SK-N-MC (cell line): ENCODE data around the gene ZNF536.

Experiments
- DNase-seq: peaks from one replicate; pipeline ENCODE4 v3.0.0-alpha.2; 2011; ENCODE audit warnings: low read depth, low spot score
- H3K27ac ChIP-seq: fragments of 200-600 bp; sonication (generic); 2 replicates; pipeline ENCODE4 v1.5.1; 2016; ENCODE audit warnings: mixed run types
- H3K36me3 ChIP-seq: fragments of 200-600 bp; sonication (generic); 2 replicates; pipeline ENCODE4 v1.6.1; 2017; ENCODE audit warnings: antibody characterized with exemption, low read length, mixed read lengths; ENCODE audit not compliant: insufficient read depth
- H3K4me3 ChIP-seq: fragments of 200-600 bp; sonication (generic); 2 replicates; pipeline ENCODE4 v1.5.1; 2016
- H3K9ac ChIP-seq: fragments of 200-600 bp; sonication (generic); 2 replicates; pipeline ENCODE4 v1.8.0; 2017; ENCODE audit warnings: mixed run types, mixed read lengths; ENCODE audit not compliant: insufficient read length
- H3K9me3 ChIP-seq: fragments of 200-600 bp; sonication (generic); 2 replicates; pipeline ENCODE4 v1.6.1; 2017; ENCODE audit warnings: low read depth, mild to moderate bottlenecking, antibody characterized with exemption, low read length, moderate library complexity, mixed read lengths
- EZH2 ChIP-seq: fragments of 200-600 bp; sonication (generic); IDR thresholded peaks from one replicate; pipeline ENCODE4 v1.6.1; 2017; ENCODE audit warnings: antibody characterized with exemption
- FOXP2 ChIP-seq: optimal IDR thresholded peaks from 2 replicates; pipeline ENCODE3; 2011; ENCODE audit warnings: mild to moderate bottlenecking, moderate library complexity; ENCODE audit not compliant: insufficient read depth; ENCODE audit errors: extremely low read length, control extremely low read depth
- POLR2AphosphoS5 ChIP-seq: IDR thresholded peaks from 2 replicates; pipeline ENCODE4 v1.6.1; 2012; ENCODE audit warnings: mild to moderate bottlenecking, low read depth, low read length, borderline replicate concordance

ZNF536 gene

DNA sequence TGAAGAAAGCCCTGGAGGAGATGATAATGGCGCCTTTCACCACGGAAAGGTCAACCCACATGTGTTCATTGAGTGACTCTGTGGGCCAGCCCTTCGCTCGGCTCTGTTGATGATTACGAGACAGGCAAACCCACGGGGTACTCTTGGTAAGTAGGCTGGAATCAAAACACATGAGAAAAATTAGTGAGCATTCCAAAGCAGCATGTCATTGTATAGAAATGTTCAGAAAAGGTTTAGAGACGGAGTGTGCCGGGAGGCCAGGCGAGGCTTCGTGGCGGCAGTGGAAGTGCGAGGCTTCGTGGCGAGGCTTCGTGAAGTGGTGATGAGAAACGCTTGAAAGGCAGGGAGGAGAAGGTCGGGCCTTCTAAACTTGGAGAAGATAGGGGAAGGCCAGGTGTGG, 144.3 kb downstream of the ZNF536 start:
- no peak overlapping the region for H3K9ac ChIP-seq
- H3K9me3 ChIP-seq, result no peaks in the 10 kb centered on the region
- no peak overlapping the region for H3K27ac ChIP-seq
- TF ChIP-seq FOXP2 (no peak), POLR2AphosphoS5 (no peak), EZH2 (no peak)
- no peaks in the 10 kb centered on the region for H3K36me3 ChIP-seq
- DNase-seq, result no peak
- no peak overlapping the region for H3K4me3 ChIP-seq

DNA sequence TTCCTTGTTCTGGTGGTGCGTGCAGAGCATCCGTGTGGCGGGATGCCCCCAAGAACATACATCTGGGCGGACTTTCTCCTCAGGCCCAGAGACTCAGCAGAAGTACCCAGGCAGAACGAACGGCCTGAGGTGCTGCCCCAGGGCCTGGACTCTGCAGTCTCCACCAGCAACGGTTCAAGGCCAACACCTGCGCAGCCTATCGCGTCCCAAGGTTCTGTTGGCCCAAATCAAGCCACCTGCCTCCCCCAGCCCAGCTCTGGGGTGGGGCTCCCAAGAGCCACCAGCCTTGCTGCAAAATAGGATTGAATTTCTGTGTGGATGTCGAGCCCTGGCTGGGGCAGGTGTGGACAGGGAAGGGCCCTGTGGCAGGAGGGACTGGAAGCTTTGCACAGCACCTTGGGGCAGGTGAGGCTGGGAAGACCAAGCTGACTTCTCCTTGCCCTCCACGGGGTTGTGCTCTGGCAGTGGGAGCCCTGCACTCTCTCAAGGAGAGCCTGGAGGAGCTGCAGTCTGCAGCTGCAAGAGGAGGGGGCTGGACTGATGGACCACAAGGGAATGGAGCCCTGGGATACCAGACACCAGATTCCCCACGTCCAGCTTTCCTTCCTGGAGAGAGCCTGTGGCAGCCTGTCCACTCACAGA, 146.9 kb downstream of the ZNF536 start:
- H3K9me3 ChIP-seq, result no peaks in the 10 kb centered on the region
- DNase-seq, result no peak
- H3K9ac ChIP-seq, result no peak overlapping the region
- no peak overlapping the region for H3K27ac ChIP-seq
- H3K36me3 ChIP-seq, result no peaks in the 10 kb centered on the region
- no peak overlapping the region for H3K4me3 ChIP-seq
- TF ChIP-seq POLR2AphosphoS5 (no peak), FOXP2 (no peak), EZH2 (no peak)

DNA sequence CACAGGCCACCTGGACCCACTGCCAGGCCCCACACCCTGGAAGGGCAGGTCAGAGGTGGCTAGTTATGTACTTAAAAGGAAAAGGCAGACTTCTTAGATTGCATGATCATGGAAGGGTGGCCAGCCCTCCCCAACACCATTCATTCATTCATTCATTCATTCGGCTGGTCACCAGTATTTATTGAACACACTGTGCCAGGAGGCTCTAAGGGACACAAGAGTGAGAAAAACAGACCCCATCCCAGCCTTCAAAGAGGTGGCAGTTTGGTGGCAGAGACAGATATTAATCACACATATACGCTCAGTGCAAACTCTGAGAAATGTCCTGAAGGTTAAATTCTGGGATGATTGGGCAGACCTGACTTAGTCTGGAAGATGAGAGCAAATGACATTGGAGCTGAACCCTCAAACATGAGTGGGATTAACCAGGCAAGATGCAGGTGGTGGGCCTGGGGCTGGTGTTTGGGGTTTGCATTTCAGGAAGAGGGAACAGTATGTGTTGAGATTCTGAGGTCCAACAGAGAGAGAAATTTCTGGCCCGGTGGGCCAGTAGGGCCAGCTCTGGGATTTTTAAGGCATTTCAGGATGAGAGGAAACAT, 147.5 kb downstream of the ZNF536 start:
- Histone ChIP-seq H3K9me3 (no peaks in the 10 kb centered on the region), H3K27ac (no peak overlapping the region), H3K36me3 (no peaks in the 10 kb centered on the region), H3K4me3 (no peak overlapping the region), H3K9ac (no peak overlapping the region)
- no peak for DNase-seq
- TF ChIP-seq FOXP2 (no peak), POLR2AphosphoS5 (no peak)

DNA sequence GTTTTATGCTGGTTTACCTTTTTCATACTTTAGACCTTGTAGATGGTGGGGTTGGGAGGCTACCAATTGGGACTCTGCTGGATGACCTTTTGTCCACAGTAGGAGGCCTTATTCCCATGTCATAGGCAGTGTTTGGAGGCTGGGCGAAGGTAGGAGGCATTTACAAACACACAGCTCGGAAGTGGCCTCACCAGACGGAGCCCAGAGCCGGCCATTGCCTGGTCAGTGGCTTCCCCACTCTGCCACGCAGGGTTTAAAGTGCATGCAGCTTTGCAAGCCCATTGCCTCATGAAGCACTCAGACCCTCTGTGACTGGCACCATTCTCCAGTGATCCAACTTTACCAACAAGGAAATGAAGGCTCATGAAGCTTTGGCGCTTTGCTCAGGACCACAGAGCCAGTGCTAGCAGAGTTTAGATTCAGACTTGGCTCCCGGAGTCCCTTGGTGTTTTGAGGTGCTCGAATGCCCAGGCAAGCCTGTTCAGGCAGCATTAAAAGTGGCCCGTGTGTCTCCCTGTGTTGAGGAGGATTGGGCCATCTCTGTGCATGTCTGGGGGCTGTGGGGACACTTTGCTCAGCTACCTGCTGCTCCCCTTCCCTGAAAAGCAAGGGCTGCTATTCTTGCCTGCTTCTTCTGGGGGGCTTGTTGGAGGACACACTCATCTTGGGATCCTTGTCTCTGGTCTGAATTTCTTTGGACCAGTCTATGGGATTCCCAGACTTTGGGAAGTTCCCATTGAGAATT, 148.7 kb downstream of the ZNF536 start:
- Histone ChIP-seq H3K36me3 (no peaks in the 10 kb centered on the region), H3K4me3 (no peak overlapping the region), H3K9me3 (no peaks in the 10 kb centered on the region), H3K27ac (no peak overlapping the region), H3K9ac (no peak overlapping the region)
- TF ChIP-seq FOXP2, result no peak
- TF ChIP-seq POLR2AphosphoS5, result no peak
- TF ChIP-seq EZH2, result no peak
- DNase-seq, result no peak

DNA sequence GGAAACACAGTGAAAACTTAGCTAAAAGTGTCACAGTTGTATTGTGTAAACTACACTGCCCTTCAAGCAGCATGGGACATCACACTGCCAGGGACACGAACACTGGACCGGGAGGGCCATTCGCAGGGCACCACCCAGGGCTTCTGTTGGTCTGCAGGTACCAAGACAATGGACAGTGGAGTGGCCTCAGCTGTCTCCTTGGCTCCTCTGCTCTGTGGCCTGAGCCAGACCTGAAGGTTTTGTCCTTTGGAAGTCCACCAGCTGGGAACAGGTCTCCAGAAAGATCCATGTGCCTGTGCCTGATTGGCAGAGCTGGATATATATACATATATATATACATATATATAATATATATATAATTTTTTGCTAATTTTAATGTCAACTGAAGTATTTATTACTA, 149.8 kb downstream of the ZNF536 start:
- H3K4me3 ChIP-seq, result no peak overlapping the region
- DNase-seq, result no peak
- no peak overlapping the region for H3K27ac ChIP-seq
- no peak overlapping the region for H3K9ac ChIP-seq
- TF ChIP-seq EZH2 (no peak), FOXP2 (no peak), POLR2AphosphoS5 (no peak)
- no peaks in the 10 kb centered on the region for H3K9me3 ChIP-seq
- H3K36me3 ChIP-seq, result no peaks in the 10 kb centered on the region

DNA sequence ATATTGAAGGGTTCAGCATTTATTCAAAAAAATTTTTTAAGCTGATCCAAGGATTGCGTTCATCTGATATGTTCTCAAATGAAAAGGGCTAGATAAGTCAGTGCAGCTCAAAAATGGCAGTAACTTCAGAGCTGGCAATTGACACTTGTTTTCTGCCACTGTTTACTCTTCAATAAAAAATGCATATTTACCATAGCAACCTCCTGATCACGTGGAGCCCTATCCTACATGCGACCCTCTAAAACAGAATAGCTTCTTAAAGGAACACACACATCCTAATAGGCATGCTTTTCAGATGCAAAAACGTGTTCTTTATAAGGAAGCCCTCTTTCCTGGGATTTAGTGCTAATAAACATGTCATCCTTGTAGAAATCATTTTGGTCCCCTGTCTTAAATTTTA, 150.2 kb downstream of the ZNF536 start:
- DNase-seq, result no peak
- no peaks in the 10 kb centered on the region for H3K36me3 ChIP-seq
- H3K27ac ChIP-seq, result no peak overlapping the region
- no peaks in the 10 kb centered on the region for H3K9me3 ChIP-seq
- TF ChIP-seq POLR2AphosphoS5, result no peak
- no peak for TF ChIP-seq FOXP2
- no peak for TF ChIP-seq EZH2
- H3K4me3 ChIP-seq, result no peak overlapping the region
- H3K9ac ChIP-seq, result no peak overlapping the region

DNA sequence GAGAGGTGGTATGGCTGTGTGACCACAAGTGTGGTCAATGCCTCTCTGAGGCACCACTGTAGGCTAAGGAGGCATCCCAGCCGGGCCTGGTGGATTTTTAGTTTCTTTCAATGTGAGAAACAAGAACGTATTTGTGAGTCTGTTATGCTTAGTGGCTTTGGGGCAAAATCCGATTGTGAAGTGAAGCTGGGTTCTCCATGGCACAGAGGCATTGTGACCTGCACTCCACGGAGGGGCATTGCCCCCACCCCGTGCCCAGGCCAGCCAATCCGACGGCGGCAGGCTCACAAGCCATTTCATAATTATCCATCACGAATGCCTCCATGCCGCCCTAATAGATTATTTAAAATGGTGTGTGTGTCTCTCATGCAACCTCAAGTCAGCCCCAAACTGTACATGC, 151.6 kb downstream of the ZNF536 start:
- no peak overlapping the region for H3K9ac ChIP-seq
- no peak overlapping the region for H3K27ac ChIP-seq
- no peaks in the 10 kb centered on the region for H3K36me3 ChIP-seq
- no peak overlapping the region for H3K4me3 ChIP-seq
- DNase-seq, result no peak
- H3K9me3 ChIP-seq, result no peaks in the 10 kb centered on the region
- TF ChIP-seq FOXP2, result no peak
- TF ChIP-seq EZH2, result no peak
- TF ChIP-seq POLR2AphosphoS5, result no peak

DNA sequence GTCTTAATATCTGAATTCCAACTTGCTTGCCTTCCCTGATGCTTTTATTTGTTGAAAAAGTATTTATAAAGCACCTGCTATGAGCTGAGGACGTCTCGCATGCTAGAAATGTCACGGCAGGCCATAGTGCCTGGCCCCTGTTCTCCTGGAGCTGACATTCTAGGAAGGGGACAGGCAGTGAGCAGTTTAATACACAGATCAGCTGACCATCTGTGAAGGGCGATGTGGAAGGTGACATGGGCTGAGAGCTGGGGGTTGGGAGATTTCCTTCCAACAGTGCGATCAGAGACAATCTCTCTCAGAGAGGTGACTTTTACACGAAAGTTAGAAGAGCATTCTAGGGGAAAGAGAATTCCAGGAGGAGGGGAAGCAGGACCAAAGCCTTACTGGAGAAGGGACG, 153.2 kb downstream of the ZNF536 start:
- no peak overlapping the region for H3K27ac ChIP-seq
- no peak overlapping the region for H3K4me3 ChIP-seq
- H3K36me3 ChIP-seq, result no peaks in the 10 kb centered on the region
- no peaks in the 10 kb centered on the region for H3K9me3 ChIP-seq
- no peak overlapping the region for H3K9ac ChIP-seq
- no peak for TF ChIP-seq FOXP2
- TF ChIP-seq POLR2AphosphoS5, result no peak
- DNase-seq, result no peak
